NCI-H1436 treated with DMSO at 0.1 percent for 48 hours (cell line): ENCODE data around the gene EPPIN.
"Not testable (repeated sequence)": the region's sequence is repeated elsewhere in the genome, so short reads cannot be mapped to it uniquely, and the experiment has no call there.

Source experiments
- DNase-seq: peaks from one replicate; lab custom pipeline; 2025; lab: John Stamatoyannopoulos, UW

Gene EPPIN

DNA sequence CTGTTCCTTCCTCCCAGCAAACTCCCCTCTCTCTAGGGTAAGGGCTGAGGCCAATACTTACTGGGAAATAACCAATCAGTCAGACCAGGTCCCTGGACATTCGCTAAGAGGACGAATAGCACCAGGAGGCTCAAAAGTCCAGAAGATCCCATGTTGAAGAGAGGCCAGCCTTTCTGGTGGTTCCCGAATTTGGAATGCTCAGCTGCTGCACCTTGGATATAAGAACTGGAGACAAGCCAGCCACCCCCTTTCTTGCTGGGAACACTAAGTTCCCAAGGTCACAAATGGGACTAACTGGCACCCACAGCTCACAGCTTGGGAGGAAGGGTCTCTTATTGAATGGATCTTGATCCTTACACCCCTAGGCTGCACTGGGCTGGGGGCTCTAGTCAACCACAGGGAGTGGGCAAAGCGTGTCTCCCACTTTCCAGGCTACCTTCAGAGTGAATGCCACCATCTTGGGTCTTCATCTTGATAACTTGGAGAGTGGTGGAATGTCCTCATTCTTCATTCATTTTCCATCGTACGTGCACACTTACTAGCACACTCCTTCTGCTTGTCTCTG lies at the start of gene EPPIN:
Gene EPPIN (minus strand): TSS at position 196 of the 565 bp plus-strand sequence. CDS start 44 bp downstream, at position 152.
- no peak for DNase-seq

GRCh38 chr20:45595235-45595634 lies 48.0 kb upstream of the EPPIN start:
- DNase-seq: no peak

- no peak for DNase-seq
Measured at GRCh38 chr20:45593498-45593897, 46.3 kb upstream of the EPPIN start.

- no peak for DNase-seq
Measured at GRCh38 chr20:45592574-45593189, 45.5 kb upstream of the EPPIN start.

DNA sequence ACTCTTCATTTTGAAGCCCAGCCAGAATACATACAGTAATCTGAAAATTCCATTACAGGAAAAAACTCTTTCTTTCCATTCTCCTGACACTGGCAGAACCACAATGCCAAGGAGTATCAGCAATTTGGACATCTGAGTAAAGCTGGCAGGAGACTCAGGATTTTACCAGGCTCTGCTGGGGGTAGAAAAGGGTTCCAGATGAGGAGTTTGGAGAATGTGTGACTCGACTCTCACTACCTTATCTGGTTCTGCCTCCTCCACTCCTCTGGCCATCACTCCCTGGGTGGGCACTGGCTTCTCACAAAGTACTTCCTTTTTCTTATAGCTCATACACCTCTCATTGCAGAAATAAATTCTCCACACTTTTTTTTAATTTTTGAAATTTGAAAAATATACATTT lies 42.5 kb upstream of the EPPIN start:
- DNase-seq: no peak

GRCh38 chr20:45588800-45589199 lies 41.6 kb upstream of the EPPIN start:
- no peak for DNase-seq

GRCh38 chr20:45585986-45586385 lies 38.8 kb upstream of the EPPIN start:
- DNase-seq: not testable (repeated sequence)

DNA sequence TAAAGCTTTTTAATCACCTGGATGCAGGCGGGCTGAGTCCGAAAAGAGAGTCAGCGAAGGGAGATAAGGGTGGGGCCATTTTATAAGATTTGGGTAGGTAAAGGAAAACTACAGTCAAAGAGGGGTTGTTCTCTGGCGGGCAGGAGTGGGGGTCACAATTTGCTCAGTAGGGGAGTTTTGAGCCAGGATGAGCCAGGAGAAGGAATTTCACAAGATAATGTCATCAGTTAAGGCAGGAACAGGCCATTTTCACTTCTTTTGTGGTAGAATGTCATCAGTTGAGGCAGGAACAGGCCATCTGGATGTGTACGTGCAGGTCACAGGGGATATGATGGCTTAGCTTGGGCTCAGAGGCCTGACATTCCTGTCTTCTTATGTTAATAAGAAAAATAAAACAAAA lies 37.1 kb upstream of the EPPIN start:
- not testable (repeated sequence) for DNase-seq

DNA sequence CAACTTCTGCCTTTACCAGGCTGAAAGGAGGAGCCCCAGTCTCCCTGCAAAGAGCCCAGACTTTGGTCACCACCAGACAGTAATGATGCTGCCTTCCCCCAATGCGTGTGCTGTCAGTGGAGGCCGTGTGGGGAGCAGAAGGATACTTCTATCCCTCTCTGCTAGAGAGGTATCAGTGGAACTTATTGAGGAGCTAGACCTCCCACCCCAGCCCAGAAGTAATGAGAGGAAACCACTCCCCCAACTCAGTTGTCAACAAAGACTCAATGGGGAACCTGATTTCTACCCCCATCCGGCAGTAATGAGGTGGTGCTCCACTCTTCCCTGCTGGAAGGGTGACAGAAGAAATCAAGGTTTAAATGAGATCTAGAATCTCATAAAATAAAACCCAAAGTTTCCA lies 36.3 kb upstream of the EPPIN start:
- DNase-seq: no peak

- DNase-seq: no peak
Measured at GRCh38 chr20:45581702-45582101, 34.5 kb upstream of the EPPIN start.

DNA sequence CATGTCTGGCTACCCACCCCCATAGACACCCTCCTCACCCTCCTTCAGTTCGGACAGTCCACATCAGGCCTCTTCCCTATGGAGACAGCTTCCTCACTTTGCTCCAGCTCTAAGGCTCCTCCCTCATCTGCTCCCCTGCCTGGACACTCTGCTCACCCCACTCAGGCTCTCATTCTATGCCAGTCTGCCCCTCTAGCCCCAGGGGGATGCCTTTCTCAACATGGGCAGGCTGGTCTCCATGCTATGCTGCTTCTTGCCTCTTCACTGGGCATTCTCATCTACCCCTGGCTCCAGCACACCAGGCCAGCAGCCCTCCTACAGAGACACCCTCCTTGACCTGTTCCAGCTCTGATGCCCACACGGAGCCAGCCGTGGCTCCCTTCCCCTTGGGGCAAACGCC lies 32.0 kb upstream of the EPPIN start, which contains the start of gene WFDC8:
Gene WFDC8 (minus strand): TSS at position 101 of the 400 bp plus-strand sequence. CDS start 37 bp downstream, at position 64.
- DNase-seq: no peak

GRCh38 chr20:45578231-45578630 lies 31.0 kb upstream of the EPPIN start:
- no peak for DNase-seq

- no peak for DNase-seq
Measured at GRCh38 chr20:45576995-45577394, 29.8 kb upstream of the EPPIN start.

GRCh38 chr20:45575931-45576330 lies 28.7 kb upstream of the EPPIN start:
- no peak for DNase-seq

DNA sequence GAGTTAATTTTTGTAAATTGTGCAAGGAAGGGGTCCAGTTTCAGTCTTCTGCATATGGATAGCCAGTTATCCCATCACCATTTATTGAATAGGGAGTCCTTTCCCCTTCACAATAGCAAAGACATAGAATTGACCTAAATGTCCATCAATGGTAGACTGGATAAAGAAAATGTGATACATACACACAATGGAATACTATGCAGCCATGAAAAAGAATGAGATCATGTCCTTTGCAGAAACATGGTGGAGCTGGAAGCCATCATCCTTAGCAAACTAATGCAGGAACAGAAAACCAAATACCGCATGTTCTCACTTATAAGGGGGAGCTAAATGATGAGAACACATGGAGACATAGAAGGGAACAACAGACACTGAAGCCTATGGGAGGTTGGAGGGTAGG lies 22.4 kb upstream of the EPPIN start:
- DNase-seq: not testable (repeated sequence)

DNA sequence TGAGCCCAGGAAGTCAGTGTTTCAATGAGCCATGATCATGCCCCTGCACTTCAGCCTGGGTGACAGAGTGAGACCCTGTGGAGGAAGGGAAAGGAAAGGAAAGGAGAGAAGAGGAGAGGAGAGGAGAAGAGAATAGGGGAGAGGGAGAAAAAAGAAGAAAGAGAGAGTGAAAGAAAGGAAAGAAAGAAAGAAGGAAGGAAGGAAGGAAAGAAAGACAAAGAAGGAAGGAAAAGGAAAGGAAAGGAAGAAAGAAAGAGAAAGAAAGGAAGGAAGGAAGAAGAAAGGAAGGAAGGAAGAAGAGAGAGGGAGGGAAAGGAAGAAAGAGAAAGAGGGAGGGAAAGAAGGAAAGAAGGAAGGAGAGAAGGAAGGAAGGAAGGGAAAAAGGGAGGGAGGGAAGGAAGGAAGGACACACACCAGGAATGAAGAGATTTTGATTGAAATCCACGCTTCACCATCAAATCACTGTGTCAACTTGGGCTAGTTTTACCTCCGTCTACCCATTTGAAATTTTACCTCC lies 17.6 kb upstream of the EPPIN start:
- no peak for DNase-seq

DNA sequence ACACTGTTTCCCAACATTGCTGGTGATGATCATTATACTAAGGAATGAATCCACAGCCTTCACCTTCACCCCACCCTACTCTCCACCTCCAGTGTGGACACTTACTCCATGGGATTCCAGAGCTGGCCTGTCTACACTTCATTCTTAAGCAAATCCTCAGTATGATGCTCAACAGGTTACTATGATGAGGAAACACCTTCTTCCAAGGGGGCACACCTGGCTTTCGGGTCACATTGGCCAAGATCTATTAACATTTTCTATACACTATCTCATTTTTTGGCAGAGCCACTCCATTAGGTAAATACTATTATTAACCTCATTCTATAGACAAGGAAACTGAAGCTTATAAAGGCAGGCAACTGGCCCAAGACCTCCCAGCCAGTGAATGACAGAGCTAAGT lies 8.0 kb upstream of the EPPIN start:
- DNase-seq: no peak

- DNase-seq: no peak
Measured at GRCh38 chr20:45552456-45552855, 5.3 kb upstream of the EPPIN start.

GRCh38 chr20:45550765-45551164 lies 3.6 kb upstream of the EPPIN start:
- DNase-seq: no peak

DNA sequence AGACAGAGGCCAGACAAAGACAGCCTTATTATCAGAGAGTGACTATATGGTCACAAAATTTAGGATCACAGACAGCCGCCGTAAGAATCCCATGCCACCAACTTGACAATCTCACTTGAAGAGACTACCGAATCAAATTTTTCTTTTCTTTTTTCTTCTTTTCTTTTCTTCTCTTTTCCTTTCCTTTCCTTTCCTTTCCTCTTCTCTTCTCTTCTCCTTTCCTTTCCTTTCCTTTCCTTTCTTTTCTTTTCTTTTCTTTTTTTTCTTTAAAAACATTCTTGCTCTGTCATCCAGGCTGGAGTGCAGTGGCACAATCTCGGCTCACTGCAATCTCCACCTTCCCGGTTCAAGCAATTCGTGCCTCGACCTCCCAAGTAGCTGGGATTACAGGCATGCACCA lies 1.2 kb upstream of the EPPIN start:
- DNase-seq: no peak

- DNase-seq: no peak
Measured at GRCh38 chr20:45545754-45546453, 1.3 kb downstream of the EPPIN start.

- DNase-seq: no peak
Measured at GRCh38 chr20:45545351-45545750, 1.9 kb downstream of the EPPIN start.

DNA sequence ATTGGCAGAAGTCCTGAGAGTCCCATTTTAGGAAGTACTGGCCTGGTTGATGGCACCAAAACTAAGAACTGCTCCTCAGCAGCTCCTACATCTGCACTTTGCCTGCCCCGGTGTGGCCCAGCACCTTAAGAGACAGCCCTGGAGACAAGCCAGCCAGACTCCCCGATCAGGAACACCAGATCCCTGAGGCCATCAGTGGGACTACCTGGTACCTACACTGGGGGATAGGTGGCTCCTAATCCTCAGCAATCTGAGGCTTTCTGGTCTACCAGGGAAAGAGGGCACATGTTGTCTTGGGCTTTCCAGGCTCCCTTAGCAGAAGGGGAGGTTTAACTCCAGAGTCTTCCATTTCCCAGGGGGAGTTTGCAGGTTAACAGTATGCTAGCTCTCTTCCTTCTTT lies 7.8 kb downstream of the EPPIN start, which contains the start of gene WFDC6:
Gene WFDC6 (minus strand): TSS at position 101 of the 400 bp plus-strand sequence. CDS start 75 bp downstream, at position 26.
- no peak for DNase-seq
